Measurements from ENCODE around the gene ZNF467.

DNA sequence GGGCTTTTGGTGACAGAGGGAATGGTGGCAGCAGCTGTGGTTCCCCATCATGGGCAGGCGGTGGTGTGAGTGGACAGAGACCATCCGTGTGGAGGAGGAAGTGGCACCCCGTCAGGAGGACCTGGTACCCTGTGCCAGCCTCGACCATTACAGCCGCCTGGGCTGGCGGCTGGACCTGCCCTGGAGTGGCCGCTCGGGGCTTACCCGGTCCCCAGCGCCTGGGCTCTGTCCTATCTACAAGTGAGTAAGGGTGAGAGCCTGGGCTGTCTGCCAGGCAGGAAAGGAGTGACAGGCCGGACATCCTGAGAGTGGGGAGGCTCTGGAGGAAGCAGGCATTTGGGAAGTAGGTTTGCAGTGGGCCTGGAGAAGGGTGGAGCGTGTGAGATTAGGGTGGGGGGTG is 2.9 kb upstream of the ZNF467 start:
- TF ChIP-seq, protein P1, sequence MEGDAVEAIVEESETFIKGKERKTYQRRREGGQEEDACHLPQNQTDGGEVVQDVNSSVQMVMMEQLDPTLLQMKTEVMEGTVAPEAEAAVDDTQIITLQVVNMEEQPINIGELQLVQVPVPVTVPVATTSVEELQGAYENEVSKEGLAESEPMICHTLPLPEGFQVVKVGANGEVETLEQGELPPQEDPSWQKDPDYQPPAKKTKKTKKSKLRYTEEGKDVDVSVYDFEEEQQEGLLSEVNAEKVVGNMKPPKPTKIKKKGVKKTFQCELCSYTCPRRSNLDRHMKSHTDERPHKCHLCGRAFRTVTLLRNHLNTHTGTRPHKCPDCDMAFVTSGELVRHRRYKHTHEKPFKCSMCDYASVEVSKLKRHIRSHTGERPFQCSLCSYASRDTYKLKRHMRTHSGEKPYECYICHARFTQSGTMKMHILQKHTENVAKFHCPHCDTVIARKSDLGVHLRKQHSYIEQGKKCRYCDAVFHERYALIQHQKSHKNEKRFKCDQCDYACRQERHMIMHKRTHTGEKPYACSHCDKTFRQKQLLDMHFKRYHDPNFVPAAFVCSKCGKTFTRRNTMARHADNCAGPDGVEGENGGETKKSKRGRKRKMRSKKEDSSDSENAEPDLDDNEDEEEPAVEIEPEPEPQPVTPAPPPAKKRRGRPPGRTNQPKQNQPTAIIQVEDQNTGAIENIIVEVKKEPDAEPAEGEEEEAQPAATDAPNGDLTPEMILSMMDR (IDR thresholded peaks at IDR 0.05): no peak
- no peak for TF ChIP-seq EZH2 (IDR thresholded peaks at IDR 0.05; ENCODE audit: borderline replicate concordance, insufficient read depth, low read depth, low read length, poor library complexity, severe bottlenecking)

Measured in B cell (primary cell).